ENCODE results near the gene DLG5. TPM values are rescaled to one million over a fixed set of nuclear protein-coding genes. Genes with fewer than 3 reads are reported as not detected.

Gene DLG5
- total and polyA plus RNA-seq, 2 donors (not counting 1 experiment from before 2014, with no cell fraction given) = 0.51 to 0.54 TPM

DNA sequence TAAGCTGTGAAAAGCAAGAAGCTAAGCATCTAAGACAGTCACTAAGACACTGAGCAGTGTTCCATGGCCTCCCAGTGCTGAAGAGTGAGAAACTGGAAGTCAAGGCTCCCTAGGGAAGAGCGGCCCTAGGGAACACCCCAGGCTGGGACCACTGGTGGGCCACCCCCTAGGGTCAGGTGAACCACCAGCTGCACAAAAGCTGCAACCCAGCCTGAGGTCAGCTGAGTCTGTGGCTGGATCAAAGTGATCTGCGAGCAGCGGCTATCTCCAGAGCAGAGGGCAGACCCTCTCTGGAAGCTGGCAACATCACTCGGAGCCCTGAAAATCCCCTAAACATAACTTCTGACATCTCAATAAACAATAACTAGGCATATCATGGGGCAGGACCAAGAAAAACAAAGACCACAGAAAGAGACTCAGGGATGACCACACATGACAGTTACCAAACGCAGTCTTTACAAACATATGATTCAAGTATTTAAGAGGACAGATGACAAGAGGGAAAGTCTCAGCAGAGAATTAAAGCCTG is 125.8 kb downstream of the DLG5 start:
- Histone ChIP-seq H2AFZ (ENCODE audit: insufficient read depth, low read depth, low read length, poor library complexity, severe bottlenecking) (no peak overlapping the region), H3K9me3 (ENCODE audit: control extremely low read depth in 1 of 3, control insufficient read depth in 2 of 3, insufficient read depth in 1 of 3, low read length in 2 of 3) (no peaks in the 10 kb centered on the region), H3K79me2 (ENCODE audit: control insufficient read depth, insufficient read depth, low read length) (no peaks in the 10 kb centered on the region), H3K4me3 (ENCODE audit: control extremely low read depth in 1 of 5, extremely low read depth in 1 of 5, insufficient read depth in 1 of 5, low read depth in 2 of 5, low read length in 4 of 5) (no peak overlapping the region), H3K4me1 (ENCODE audit: control insufficient read depth in 2 of 2, insufficient read depth in 2 of 2, low read length in 2 of 2) (no peaks in the 10 kb centered on the region), H3K27me3 (replicated peaks in 1 of 4; ENCODE audit: control extremely low read depth in 1 of 4, control insufficient read depth in 3 of 4, insufficient read depth in 4 of 4, low read length in 3 of 4) (no peaks in the 10 kb centered on the region), H3K4me2 (replicated peaks; ENCODE audit: low read depth, low read length, poor library complexity, severe bottlenecking) (no peak overlapping the region), H3K27ac (ENCODE audit: low read length in 2 of 2) (no peak overlapping the region), H4K20me1 (ENCODE audit: control insufficient read depth, insufficient read depth, low read length, poor library complexity, severe bottlenecking) (no peaks in the 10 kb centered on the region), H3K36me3 (replicated peaks in 1 of 2; ENCODE audit: control extremely low read depth in 1 of 2, control insufficient read depth in 1 of 2, extremely low read depth in 1 of 2, insufficient read depth in 2 of 2, low read length in 1 of 2) (no peaks in the 10 kb centered on the region), H3K9ac (ENCODE audit: low read length) (no peak overlapping the region)
- no peaks in the 10 kb centered on the region for H3K9me3 Mint-ChIP-seq (ENCODE audit: insufficient read depth)
- intact Hi-C loops (cut with micrococcal nuclease) = no loop called here
- H3K4me3 Mint-ChIP-seq = no peak overlapping the region
- TF ChIP-seq, protein P1, sequence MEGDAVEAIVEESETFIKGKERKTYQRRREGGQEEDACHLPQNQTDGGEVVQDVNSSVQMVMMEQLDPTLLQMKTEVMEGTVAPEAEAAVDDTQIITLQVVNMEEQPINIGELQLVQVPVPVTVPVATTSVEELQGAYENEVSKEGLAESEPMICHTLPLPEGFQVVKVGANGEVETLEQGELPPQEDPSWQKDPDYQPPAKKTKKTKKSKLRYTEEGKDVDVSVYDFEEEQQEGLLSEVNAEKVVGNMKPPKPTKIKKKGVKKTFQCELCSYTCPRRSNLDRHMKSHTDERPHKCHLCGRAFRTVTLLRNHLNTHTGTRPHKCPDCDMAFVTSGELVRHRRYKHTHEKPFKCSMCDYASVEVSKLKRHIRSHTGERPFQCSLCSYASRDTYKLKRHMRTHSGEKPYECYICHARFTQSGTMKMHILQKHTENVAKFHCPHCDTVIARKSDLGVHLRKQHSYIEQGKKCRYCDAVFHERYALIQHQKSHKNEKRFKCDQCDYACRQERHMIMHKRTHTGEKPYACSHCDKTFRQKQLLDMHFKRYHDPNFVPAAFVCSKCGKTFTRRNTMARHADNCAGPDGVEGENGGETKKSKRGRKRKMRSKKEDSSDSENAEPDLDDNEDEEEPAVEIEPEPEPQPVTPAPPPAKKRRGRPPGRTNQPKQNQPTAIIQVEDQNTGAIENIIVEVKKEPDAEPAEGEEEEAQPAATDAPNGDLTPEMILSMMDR (IDR thresholded peaks at IDR 0.05) = no peak
- no peak for TF ChIP-seq EZH2 (IDR thresholded peaks at IDR 0.05; ENCODE audit: borderline replicate concordance, insufficient read depth, low read depth, low read length, poor library complexity, severe bottlenecking)
- H3K4me1 Mint-ChIP-seq = no peaks in the 10 kb centered on the region
- CTCF ChIA-PET = no interaction called here
- POLR2A ChIA-PET = no interaction called here
- H3K27ac Mint-ChIP-seq = no peak overlapping the region
- no peak for DNase-seq
- no peak for ATAC-seq (ENCODE audit: low read depth)
- no peaks in the 10 kb centered on the region for H3K27me3 Mint-ChIP-seq
- 97% methylated on average over 3 of the region's 5 CpGs for WGBS (ENCODE audit: insufficient coverage)

DNA sequence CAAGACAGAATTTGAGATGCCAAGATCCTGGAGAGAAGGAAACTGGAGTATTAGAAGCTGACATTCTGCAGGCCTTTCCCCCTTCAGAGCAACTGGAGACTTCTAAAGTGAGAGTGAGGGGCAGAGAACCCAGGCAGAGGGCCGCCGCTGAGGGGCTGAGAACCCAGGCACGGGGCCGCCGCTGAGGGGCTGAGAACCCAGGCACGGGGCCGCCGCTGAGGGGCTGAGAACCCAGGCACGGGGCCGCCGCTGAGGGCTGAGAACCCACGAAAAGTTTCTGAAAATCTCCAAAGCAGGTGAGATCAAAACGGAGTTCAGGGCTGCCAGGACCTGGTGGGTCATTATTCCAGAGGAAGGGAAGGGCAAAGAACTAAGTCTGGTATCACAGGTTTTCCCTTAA is 126.2 kb downstream of the DLG5 start:
- Mint-ChIP-seq H3K9me3 (ENCODE audit: insufficient read depth) (no peaks in the 10 kb centered on the region), H3K4me1 (no peaks in the 10 kb centered on the region), H3K4me3 (no peak overlapping the region), H3K27me3 (no peaks in the 10 kb centered on the region), H3K27ac (no peak overlapping the region)
- no peak for ATAC-seq (ENCODE audit: low read depth)
- no peak overlapping the region for H3K9ac ChIP-seq (ENCODE audit: low read length)
- ChIA-PET CTCF (no interaction called here), POLR2A (no interaction called here)
- no peaks in the 10 kb centered on the region for H3K4me1 ChIP-seq (ENCODE audit: control insufficient read depth in 2 of 2, insufficient read depth in 2 of 2, low read length in 2 of 2)
- no peak overlapping the region for H3K4me2 ChIP-seq (replicated peaks; ENCODE audit: low read depth, low read length, poor library complexity, severe bottlenecking)
- no peak for TF ChIP-seq EZH2 (IDR thresholded peaks at IDR 0.05; ENCODE audit: borderline replicate concordance, insufficient read depth, low read depth, low read length, poor library complexity, severe bottlenecking)
- TF ChIP-seq, protein P1 (IDR thresholded peaks at IDR 0.05) = no peak
- no peak for DNase-seq
- WGBS (ENCODE audit: insufficient coverage) = 94% methylated on average over 12 of the region's 13 CpGs
- H2AFZ ChIP-seq (ENCODE audit: insufficient read depth, low read depth, low read length, poor library complexity, severe bottlenecking) = no peak overlapping the region
- H3K27ac ChIP-seq (ENCODE audit: low read length in 2 of 2) = no peak overlapping the region
- H3K36me3 ChIP-seq (replicated peaks in 1 of 2; ENCODE audit: control extremely low read depth in 1 of 2, control insufficient read depth in 1 of 2, extremely low read depth in 1 of 2, insufficient read depth in 2 of 2, low read length in 1 of 2) = no peaks in the 10 kb centered on the region
- H3K27me3 ChIP-seq (replicated peaks in 1 of 4; ENCODE audit: control extremely low read depth in 1 of 4, control insufficient read depth in 3 of 4, insufficient read depth in 4 of 4, low read length in 3 of 4) = no peaks in the 10 kb centered on the region
- no peaks in the 10 kb centered on the region for H3K9me3 ChIP-seq (ENCODE audit: control extremely low read depth in 1 of 3, control insufficient read depth in 2 of 3, insufficient read depth in 1 of 3, low read length in 2 of 3)
- H4K20me1 ChIP-seq (ENCODE audit: control insufficient read depth, insufficient read depth, low read length, poor library complexity, severe bottlenecking) = no peaks in the 10 kb centered on the region
- no peak overlapping the region for H3K4me3 ChIP-seq (ENCODE audit: control extremely low read depth in 1 of 5, extremely low read depth in 1 of 5, insufficient read depth in 1 of 5, low read depth in 2 of 5, low read length in 4 of 5)
- no peaks in the 10 kb centered on the region for H3K79me2 ChIP-seq (ENCODE audit: control insufficient read depth, insufficient read depth, low read length)
- intact Hi-C loops (cut with micrococcal nuclease) = no loop called here
